HG03565 (cell line): ENCODE measurements around the gene PTCSC3.

ENCODE experiments used
- ATAC-seq: cut with Tn5 transposase; IDR thresholded peaks from one replicate; pipeline ENCODE4 v1.9.1; 2021; ENCODE audit warnings: mild to moderate bottlenecking, moderate library complexity; ENCODE audit not compliant: unreplicated experiment

PTCSC3 gene

GRCh38 chr14:36176524-36176923 is at the start of gene PTCSC3:
Gene PTCSC3, minus strand, starts transcription at chr14:36176722.
- ATAC-seq, result no peak

DNA sequence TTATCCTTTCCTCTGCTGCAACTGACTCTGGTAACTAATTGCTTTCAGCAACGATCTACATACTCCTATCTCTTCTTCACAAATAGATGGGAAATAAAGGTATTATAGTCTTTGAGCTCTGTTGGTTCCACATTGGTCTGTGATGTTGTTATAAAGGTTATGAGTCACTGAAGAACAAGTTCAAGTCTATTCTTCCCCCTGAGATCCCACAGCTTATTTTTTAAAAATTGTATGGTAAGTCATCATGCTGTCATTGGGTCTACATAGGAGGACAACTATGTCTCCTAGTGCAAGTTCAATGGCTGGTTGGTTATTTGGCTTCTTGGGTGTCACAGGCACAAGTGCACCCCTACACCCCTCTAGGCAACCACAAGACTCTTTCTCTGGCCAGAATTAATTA is 49.6 kb upstream of the PTCSC3 start:
- ATAC-seq, result no peak

- no peak for ATAC-seq
Observed at GRCh38 chr14:36224176-36224575, 47.7 kb upstream of the PTCSC3 start.

DNA sequence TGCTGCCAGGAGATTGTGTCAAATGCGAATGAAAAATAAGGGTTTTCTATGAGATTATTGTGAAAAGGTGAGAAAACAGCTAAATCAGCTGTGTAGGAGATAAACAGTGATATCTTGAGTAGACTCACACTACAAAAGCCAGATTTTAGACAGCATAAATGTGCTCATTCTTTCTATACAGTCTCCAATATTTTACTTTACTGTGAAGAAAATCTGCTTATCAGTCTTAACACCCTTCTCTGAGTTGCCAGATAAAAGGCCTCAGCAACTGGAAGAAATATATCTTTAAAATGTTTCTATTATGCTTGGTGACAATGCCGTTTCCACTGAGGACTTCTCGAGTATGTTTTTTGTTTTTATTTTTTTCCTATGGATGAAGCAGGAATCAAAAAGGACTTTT is 47.0 kb upstream of the PTCSC3 start:
- no peak for ATAC-seq

- no peak for ATAC-seq
Observed at GRCh38 chr14:36222952-36223468, 46.5 kb upstream of the PTCSC3 start.

- no peak for ATAC-seq
Observed at GRCh38 chr14:36222337-36222736, 45.8 kb upstream of the PTCSC3 start.

DNA sequence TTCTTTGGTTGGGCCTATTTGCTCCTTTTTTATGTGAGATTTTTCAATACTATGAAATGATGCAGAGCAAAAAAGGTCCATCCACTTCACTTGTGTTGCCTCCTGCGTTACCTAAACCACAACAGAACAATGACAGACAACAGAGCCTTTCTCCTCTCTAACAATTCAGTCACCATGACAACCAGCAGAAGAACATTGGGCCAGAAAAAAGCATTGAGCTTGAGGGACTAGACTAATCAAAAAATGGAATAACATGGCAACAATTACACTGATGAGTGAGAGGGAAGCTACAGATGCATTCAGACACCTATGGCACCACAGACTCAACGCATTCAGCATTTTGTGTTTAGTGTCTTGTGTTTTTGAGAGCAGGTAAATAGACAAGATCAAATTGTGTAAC is 44.6 kb upstream of the PTCSC3 start:
- ATAC-seq, result no peak

GRCh38 chr14:36217732-36218131 is 41.2 kb upstream of the PTCSC3 start:
- no peak for ATAC-seq

- no peak for ATAC-seq
Observed at GRCh38 chr14:36217027-36217426, 40.5 kb upstream of the PTCSC3 start.

DNA sequence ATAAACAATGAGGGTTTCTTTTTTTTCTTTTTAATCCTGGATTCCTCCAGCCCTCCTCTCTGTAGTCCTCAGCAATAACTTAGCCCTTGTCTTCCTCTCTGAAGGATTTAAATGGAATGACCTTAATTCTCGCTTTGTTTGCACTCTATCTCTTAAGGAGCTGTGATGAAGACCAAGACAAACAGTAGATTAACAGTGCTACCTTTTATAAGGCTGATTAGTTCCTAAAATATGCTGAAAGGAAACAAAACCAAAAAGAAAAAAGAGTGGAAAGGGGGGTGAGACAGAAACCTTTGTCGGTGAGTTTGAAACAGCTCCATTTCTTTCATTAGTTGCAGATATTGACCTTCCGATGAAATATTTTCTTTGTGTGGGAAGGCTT is 38.7 kb upstream of the PTCSC3 start:
- ATAC-seq, result no peak

DNA sequence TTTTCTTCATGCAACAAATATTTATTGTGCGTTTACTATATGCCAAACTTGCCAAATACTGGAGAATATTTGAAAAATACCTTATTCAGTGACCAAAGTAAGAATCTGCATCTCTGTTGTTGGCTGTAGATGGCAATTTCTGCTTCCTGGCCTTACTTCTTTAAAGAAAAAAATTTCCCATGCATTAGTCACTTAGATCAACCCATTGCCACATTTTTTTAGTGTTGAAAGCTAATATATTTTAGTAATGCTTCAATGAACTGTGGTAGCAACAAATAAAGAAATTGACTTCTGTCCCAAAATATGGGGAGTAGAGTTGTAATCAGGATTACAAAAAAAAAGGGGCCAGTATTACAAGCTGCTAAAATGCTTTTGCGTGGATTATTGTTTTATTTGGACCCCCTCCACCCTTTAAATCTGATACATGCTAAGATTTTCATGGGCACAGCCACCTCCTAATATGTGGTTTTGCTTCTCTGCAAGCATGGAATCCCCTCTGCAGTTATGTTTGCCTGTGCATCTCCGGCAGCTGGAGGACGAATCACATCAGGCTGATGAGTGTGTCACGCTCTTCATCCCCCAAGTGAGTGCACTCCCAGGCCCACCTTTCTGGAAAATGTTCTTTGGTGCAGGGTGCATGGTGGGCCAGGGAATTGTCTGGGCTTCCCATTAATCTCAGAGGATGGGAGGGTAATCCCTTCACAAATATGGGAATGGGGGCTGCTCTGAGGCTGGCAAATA is 38.1 kb upstream of the PTCSC3 start:
- no peak for ATAC-seq

GRCh38 chr14:36212987-36213386 is 36.5 kb upstream of the PTCSC3 start:
- ATAC-seq, result no peak

- no peak for ATAC-seq
Observed at GRCh38 chr14:36212577-36212976, 36.1 kb upstream of the PTCSC3 start.

- ATAC-seq, result no peak
Observed at GRCh38 chr14:36208690-36209278, 32.3 kb upstream of the PTCSC3 start.

DNA sequence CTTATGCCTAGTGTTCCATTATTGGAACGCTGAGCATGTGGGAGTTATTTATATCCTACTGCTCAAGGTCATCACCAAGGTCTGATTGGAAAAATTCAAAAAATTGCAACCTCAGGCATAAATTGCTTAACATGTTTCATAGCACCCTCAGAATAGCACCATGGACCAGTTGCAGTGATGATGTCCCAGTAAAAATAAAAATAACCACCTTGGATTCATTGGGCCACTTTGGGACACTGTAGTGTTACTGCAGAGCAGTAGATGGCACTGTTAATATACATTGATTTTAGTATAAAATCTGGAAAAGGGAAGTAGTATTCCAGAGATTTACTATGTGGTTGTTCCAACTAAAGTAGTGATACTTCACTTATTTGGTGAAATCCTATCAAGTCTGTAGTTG is 31.0 kb upstream of the PTCSC3 start:
- no peak for ATAC-seq

- ATAC-seq, result no peak
Observed at GRCh38 chr14:36204461-36205073, 28.0 kb upstream of the PTCSC3 start.

GRCh38 chr14:36198378-36198777 is 21.9 kb upstream of the PTCSC3 start:
- no peak for ATAC-seq

- no peak for ATAC-seq
Observed at GRCh38 chr14:36194663-36195062, 18.1 kb upstream of the PTCSC3 start.

- ATAC-seq, result no peak
Observed at GRCh38 chr14:36192530-36192929, 16.0 kb upstream of the PTCSC3 start.

DNA sequence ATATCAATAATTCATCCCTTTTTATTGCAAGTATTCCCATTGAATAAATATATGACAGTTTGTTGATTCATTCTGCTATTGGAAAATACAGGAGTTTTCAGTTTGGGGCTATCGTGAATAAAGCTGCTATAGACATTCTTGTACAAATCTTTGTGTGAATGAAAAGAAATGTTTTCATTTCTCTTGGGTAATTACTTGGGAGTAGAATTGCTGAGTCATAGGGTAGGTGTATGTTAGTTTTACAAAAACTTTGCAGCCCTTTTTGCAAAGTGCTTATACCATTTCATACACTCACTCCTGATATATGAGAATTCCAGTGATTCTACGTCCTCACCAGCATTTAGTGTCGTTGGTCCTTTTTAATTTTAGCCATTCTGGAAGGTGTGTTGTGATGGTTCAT is 6.9 kb upstream of the PTCSC3 start:
- no peak for ATAC-seq

DNA sequence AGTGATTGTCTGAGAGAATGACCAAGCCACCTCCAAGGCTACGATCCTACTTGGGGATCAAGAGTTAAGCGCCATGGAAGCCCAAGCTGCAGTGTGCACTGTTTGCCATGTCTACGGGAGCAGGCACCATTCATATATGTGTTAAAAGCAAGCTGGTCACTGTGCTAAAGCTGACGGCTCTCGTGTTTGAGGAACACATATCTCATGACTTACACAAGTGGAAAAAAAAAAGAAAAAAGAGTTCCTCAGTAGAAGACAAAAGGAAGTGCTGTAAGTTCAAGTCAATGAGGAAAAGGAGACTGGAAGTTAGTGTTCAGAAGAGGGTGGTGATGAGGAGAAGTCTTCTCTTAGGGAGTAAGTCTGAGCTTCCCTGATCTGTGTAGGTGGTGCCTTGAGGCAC is 4.9 kb upstream of the PTCSC3 start:
- ATAC-seq, result no peak

- no peak for ATAC-seq
Observed at GRCh38 chr14:36177489-36177888, 967 bp upstream of the PTCSC3 start.
